Measurements from ENCODE around the gene STON2.

The STON2 gene

GRCh38 chr14:81332725-81333124, 67.4 kb downstream of the STON2 start:
- TF ChIP-seq CTCF (IDR thresholded peaks at IDR 0.05; ENCODE audit: low read depth, low read length), result no peak
- DNase-seq (ENCODE audit: extremely low read depth, low read depth), result no peak

GRCh38 chr14:81331229-81332021, 68.7 kb downstream of the STON2 start:
- no peak for TF ChIP-seq CTCF (IDR thresholded peaks at IDR 0.05; ENCODE audit: low read depth, low read length)
- no peak for DNase-seq (ENCODE audit: extremely low read depth, low read depth)

GRCh38 chr14:81330619-81331122, 69.5 kb downstream of the STON2 start:
- TF ChIP-seq CTCF (IDR thresholded peaks at IDR 0.05; ENCODE audit: low read depth, low read length), result no peak
- no peak for DNase-seq (ENCODE audit: extremely low read depth, low read depth)

- TF ChIP-seq CTCF (IDR thresholded peaks at IDR 0.05; ENCODE audit: low read depth, low read length), result no peak
- DNase-seq (ENCODE audit: extremely low read depth, low read depth), result no peak
These were observed 70.3 kb downstream of the STON2 start for GRCh38 chr14:81329640-81330381.

GRCh38 chr14:81326451-81326850, 73.7 kb downstream of the STON2 start:
- DNase-seq (ENCODE audit: extremely low read depth, low read depth), result no peak
- TF ChIP-seq CTCF (IDR thresholded peaks at IDR 0.05; ENCODE audit: low read depth, low read length), result no peak

- no peak for DNase-seq (ENCODE audit: extremely low read depth, low read depth)
- no peak for TF ChIP-seq CTCF (IDR thresholded peaks at IDR 0.05; ENCODE audit: low read depth, low read length)
These were observed 76.1 kb downstream of the STON2 start for GRCh38 chr14:81324011-81324410.

GRCh38 chr14:81323093-81323492, 77.0 kb downstream of the STON2 start:
- no peak for DNase-seq (ENCODE audit: extremely low read depth, low read depth)
- TF ChIP-seq CTCF (IDR thresholded peaks at IDR 0.05; ENCODE audit: low read depth, low read length), result no peak

Data from AG09319 (cell line).